ENCODE results near the gene CA6.
"Not testable (repeated sequence)": the region's sequence is repeated elsewhere in the genome, so short reads cannot be mapped to it uniquely, and the experiment has no call there.

Gene CA6

DNA sequence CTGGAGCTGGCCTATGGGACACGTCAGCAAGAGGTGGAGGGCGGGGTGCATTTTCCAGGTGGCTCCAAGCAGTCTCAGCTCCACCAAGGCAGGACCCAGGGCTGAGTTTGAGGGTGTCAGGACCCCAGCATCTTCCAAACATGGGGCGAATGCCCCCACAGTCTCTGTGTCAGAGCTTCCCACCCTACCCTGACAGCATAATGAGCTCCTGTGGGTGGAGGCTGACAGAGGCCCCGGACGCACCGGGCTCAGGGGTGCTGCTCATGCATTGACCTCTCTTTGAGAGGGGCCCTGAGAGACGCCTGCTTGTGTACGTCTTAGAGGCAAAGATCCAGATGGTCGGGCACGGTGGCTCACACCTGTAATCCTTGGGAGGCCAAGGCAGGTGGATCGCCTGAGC lies 43.4 kb downstream of the CA6 start:
- H3K4me3 Mint-ChIP-seq, result no peak overlapping the region
- H3K27ac Mint-ChIP-seq, result no peak overlapping the region
- peaks cover 8% of the 10 kb centered on the region for H3K27me3 Mint-ChIP-seq
- no peaks in the 10 kb centered on the region for H3K36me3 Mint-ChIP-seq (ENCODE audit: low read depth)
- H3K4me1 Mint-ChIP-seq (ENCODE audit: low read depth), result no peaks in the 10 kb centered on the region
- intact Hi-C loops (cut with micrococcal nuclease), result no loop called here
- no peaks in the 10 kb centered on the region for H3K9me3 Mint-ChIP-seq

DNA sequence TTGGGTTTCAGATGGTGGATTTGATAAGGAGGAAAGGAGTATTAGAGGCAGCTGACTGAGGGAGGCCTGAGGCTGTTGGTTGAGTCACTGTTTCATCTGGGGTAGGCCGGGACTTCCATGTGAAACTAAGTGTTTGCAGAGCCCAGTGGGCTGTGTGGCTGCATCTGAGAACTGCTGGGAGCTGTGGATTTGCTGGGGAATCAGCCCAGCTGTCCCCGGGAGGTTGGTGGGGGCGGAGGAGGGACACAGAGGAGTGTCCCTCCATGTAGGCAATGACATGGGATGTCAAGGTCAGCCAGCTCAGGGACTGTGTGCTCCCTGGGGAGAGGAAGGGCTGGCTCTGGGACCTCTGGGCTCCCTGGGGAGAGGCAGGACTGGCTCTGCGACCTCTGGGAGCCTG lies 44.2 kb downstream of the CA6 start:
- no peak overlapping the region for H3K27ac Mint-ChIP-seq
- H3K4me1 Mint-ChIP-seq (ENCODE audit: low read depth), result no peaks in the 10 kb centered on the region
- peaks cover 8% of the 10 kb centered on the region for H3K27me3 Mint-ChIP-seq
- intact Hi-C loops (cut with micrococcal nuclease), result no loop called here
- no peak overlapping the region for H3K4me3 Mint-ChIP-seq
- no peaks in the 10 kb centered on the region for H3K9me3 Mint-ChIP-seq
- no peaks in the 10 kb centered on the region for H3K36me3 Mint-ChIP-seq (ENCODE audit: low read depth)

DNA sequence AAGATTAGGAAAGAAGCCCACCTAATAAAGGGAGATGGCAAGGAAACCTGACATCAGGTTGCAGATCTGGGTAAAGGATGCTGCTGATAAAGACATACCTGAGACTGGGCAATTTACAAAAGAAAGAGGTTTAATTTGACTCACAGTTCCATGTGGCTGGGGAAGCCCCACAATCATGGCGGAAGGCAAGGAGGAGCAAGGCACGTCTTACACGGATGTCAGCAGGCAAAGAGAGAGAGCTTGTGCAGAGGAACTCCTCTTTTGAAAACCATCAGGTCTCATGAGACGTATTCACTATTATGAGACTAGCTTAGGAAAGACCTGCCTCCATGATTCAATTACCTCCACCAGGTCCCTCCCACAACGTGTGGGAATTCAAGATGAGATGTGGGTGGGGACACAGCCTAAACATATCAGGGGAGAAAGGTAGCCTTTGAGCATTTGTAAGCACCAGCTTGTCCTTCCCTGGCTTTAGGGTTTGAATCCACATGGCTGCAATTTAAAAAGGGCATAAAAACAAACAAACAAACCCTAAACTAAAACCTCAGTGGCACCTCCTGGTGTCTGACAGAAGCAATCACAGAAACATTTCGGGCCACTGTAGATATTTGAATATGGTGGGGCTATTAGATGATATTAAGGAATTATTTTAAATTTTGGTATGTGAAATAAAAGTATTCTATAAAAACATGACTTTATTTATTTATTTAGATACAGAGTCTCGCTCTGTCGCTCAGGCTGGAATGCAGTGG lies 47.4 kb downstream of the CA6 start:
- no peaks in the 10 kb centered on the region for H3K36me3 Mint-ChIP-seq (ENCODE audit: low read depth)
- intact Hi-C loops (cut with micrococcal nuclease), result loop anchor here (2.0 kb wide), 1 partner anchor 74 kb away; no protein-coding TSS in a partner anchor
- no peak overlapping the region for H3K27ac Mint-ChIP-seq
- H3K4me1 Mint-ChIP-seq (ENCODE audit: low read depth), result no peaks in the 10 kb centered on the region
- no peak overlapping the region for H3K4me3 Mint-ChIP-seq
- H3K9me3 Mint-ChIP-seq, result no peaks in the 10 kb centered on the region
- H3K27me3 Mint-ChIP-seq, result peaks cover 4% of the 10 kb centered on the region

DNA sequence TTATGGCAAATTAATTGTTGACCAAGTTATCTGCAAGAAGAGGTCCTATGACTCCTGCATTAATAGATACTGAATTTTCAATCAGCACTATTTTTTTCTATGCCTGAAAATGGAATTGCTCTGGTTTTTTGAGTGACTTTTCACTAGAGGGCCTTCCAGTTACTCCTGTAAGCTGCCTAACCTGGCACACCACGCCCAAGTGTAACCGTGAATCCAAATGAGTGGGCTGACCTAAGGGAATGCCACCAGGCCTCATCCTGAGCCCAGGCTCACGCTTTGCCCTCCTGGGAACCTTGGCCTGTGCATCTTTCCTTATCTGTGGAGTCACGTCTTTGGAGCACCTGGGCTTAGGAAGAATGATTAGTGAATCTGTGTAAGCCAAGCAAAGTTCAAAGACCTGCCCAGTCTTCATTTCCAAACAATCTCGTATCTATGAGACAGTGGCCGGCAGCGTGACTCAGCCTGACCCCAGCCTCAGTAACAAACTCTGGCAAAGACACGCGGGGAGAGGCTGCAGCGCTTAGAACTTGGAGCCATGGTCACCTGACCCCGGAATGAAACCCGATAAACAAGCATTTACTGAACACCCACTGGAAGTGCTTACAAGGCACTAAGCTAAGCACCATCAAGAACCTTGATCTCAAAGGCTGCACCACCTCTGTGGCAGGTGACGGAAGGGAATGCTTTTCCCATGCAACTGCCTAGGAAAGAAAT lies 48.5 kb downstream of the CA6 start:
- intact Hi-C loops (cut with micrococcal nuclease), result loop anchor here (2.0 kb wide), 1 partner anchor 75 kb away; no protein-coding TSS in a partner anchor
- H3K4me3 Mint-ChIP-seq; H3K36me3 Mint-ChIP-seq (ENCODE audit: low read depth): not testable (repeated sequence)

DNA sequence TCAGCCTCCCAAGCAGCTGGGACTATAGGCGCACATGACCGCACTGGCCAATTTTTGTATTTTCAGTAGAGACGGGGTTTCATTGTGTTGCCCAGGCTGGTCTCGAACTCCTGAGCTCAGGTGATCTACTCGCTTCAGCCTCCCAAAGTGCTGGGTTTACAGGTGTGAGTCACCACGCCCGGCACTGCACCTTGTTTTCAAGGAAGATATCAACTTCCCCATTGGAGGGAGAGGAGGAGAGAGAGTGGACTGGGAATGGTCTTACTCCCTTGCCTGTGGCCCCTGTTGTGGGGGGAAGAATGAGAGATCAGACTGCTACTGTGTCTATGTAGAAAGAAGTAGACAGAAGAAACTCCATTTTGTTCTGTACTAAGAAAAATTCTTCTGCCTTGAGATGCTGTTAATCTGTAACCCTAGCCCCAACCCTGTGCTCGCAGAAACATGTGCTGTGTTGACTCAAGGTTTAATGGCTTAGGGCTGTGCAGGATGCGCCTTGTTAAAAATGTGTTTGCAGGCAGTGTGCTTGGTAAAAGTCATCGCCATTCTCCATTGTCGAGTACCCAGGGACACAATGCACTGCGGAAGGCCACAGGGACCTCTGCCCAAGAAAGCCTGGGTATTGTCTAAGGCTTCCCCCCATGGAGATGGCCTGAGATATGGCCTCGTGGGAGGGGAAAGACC lies 56.0 kb downstream of the CA6 start:
- H3K27ac Mint-ChIP-seq; H3K36me3 Mint-ChIP-seq (ENCODE audit: low read depth); H3K9me3 Mint-ChIP-seq; intact Hi-C loops (cut with micrococcal nuclease); H3K4me3 Mint-ChIP-seq: not testable (repeated sequence)
- peaks cover 11% of the 10 kb centered on the region for H3K27me3 Mint-ChIP-seq
- peaks cover 20% of the 10 kb centered on the region for H3K4me1 Mint-ChIP-seq (ENCODE audit: low read depth)

More for the DNA sequence above, 48.5 kb downstream of the CA6 start:
- not testable (repeated sequence) for H3K27ac Mint-ChIP-seq; H3K9me3 Mint-ChIP-seq; H3K27me3 Mint-ChIP-seq; H3K4me1 Mint-ChIP-seq (ENCODE audit: low read depth)

DNA sequence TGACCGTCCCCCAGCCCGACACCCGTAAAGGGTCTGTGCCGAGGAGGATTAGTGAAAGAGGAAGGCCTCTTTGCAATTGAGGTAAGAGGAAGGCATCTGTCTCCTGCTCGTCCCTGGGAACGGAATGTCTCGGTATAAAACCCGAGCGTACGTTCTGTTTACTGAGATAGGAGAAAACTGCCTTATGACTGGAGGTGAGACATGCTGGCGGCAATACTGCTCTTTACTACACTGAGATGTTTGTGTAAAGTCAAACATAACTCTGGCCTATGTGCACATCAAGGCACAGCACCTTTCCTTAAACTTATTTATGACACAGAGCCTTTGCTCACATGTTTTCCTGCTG lies 56.5 kb downstream of the CA6 start:
- H3K4me1 Mint-ChIP-seq (ENCODE audit: low read depth), result peaks cover 26% of the 10 kb centered on the region
- peaks cover 12% of the 10 kb centered on the region for H3K27me3 Mint-ChIP-seq
- H3K9me3 Mint-ChIP-seq; H3K36me3 Mint-ChIP-seq (ENCODE audit: low read depth); H3K4me3 Mint-ChIP-seq; intact Hi-C loops (cut with micrococcal nuclease); H3K27ac Mint-ChIP-seq: not testable (repeated sequence)

DNA sequence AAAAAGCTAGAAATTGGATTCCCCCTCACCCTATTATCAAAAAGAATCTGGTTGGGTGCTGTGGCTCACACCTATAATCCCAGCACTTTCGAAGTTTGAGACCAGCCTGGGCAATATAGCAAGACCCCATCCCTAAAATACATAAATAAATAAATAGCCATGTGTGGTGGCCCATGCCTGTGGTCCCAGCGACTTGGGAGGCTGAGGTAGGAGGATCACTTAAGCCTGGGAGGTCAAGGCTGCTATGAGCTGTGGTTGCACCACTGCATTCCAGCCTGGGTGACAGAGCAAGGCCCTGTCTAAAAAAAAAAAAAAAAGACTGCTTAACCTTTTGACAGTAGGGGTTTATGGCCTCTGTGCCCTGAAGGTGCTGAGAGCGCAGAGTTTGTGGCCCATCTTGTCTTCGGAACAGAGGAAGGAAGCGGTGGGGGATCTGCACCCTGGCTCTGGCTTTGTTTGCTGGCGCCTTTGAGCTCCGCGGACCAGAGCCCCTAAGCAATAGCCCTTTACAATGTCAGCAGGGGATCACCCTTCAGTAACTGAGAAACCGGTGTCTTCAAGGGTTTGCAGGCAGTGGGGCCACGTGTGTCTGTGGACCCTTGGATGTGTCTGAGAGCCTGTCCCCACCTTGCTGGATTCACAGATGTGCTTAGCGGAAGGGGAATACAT lies 58.5 kb downstream of the CA6 start:
- Mint-ChIP-seq H3K4me3 (no peak overlapping the region), H3K9me3 (no peaks in the 10 kb centered on the region), H3K27me3 (peaks cover 14% of the 10 kb centered on the region), H3K4me1 (ENCODE audit: low read depth) (peaks cover 43% of the 10 kb centered on the region), H3K36me3 (ENCODE audit: low read depth) (no peaks in the 10 kb centered on the region), H3K27ac (no peak overlapping the region)
- intact Hi-C loops (cut with micrococcal nuclease), result no loop called here

DNA sequence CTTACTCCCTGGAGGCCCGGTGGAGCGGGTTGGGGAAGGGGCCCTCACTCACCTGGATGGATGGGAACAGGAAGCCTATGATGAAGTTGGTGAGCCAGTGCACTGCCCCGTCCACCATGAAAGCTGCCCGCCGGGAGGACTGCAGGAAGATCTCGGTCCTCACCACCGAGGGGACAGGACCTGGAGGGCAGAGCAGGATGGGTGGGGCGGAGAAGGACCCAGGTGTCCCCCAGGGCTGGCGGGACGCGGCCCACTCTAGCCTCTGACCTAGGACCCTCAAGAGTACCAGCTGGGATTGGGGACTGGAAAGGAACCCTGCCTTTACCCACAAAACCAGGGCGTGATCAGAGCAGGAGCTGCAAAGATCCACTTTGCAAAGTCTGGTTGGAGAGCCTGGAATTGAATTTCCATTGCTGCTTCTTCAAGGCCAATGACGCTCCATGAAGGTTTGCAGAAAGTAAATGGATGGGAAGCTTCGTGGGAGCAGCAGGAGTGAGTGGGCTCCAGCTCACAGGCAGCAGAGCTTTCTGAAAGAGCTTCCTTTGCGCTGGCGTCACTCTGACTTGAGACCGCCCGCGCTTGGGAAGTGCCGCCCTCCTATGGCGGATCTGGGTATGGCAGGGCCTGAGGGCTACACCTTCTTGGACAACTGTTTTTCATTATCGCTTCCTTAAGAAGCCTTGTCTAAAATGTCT lies 59.2 kb downstream of the CA6 start:
- peaks cover 14% of the 10 kb centered on the region for H3K27me3 Mint-ChIP-seq
- peaks cover 46% of the 10 kb centered on the region for H3K4me1 Mint-ChIP-seq (ENCODE audit: low read depth)
- H3K9me3 Mint-ChIP-seq, result no peaks in the 10 kb centered on the region
- H3K36me3 Mint-ChIP-seq (ENCODE audit: low read depth), result no peaks in the 10 kb centered on the region
- intact Hi-C loops (cut with micrococcal nuclease), result loop anchor here (5.0 kb wide), 2 partner anchors 62 to 88 kb away; partner anchors contain the start of gene SLC2A5
- no peak overlapping the region for H3K27ac Mint-ChIP-seq
- H3K4me3 Mint-ChIP-seq, result no peak overlapping the region

DNA sequence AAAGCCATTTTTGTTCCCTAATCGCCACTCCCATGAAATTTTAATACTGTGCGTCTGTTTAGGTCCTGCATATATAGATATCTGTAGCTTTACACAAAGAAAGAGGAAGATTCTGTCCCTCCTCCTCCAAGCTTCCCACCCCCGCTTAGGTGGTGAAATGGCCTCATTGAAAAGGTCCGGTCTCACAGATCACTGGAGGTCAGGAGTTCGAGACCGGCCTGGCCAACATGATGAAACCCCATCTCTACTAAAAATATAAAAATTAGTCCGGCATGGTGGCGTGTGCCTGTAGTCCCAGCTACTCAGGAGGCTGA lies 59.7 kb downstream of the CA6 start:
- H3K36me3 Mint-ChIP-seq (ENCODE audit: low read depth), result no peaks in the 10 kb centered on the region
- no peak overlapping the region for H3K27ac Mint-ChIP-seq
- H3K4me1 Mint-ChIP-seq (ENCODE audit: low read depth), result peaks cover 51% of the 10 kb centered on the region
- no peak overlapping the region for H3K4me3 Mint-ChIP-seq
- peaks cover 14% of the 10 kb centered on the region for H3K27me3 Mint-ChIP-seq
- intact Hi-C loops (cut with micrococcal nuclease), result loop anchor here (5.0 kb wide), 2 partner anchors 62 to 88 kb away; partner anchors contain the start of gene SLC2A5
- no peaks in the 10 kb centered on the region for H3K9me3 Mint-ChIP-seq

DNA sequence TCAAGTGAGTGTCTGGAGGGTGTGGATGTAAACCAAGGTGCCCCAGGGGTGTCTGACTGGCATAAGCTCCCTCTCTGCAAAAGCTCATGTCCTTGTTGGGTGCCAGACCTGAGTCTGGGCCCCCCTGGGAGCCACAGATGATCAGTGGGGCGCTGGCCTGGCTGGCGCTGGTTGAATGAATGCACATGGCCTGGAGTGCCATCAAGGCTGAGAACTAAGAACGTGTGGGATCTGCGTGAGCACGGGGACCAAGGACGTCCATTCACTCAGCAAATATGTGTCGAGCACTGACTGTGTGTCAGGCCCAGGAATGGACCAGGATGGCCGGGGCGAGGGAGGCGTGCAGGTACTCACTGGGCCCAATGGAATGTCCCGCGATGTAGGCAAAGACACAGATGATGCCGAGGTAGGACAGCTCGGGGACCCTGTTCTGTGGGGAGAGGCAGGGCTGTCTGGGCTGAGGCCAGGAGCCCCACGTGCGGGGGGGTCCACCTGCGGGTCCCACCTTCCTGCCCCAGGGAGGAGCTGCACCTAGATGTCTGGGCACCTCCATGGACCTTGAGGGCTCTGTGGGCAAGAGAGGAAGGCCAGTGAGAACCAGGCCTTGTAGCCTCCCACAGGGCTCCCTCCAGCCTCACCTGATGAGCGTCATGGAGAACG lies 61.4 kb downstream of the CA6 start:
- Mint-ChIP-seq H3K27ac (peak overlapping the region; percentile 74), H3K36me3 (ENCODE audit: low read depth) (no peaks in the 10 kb centered on the region), H3K4me3 (no peak overlapping the region), H3K27me3 (peaks cover 18% of the 10 kb centered on the region), H3K4me1 (ENCODE audit: low read depth) (peaks cover 68% of the 10 kb centered on the region), H3K9me3 (no peaks in the 10 kb centered on the region)
- intact Hi-C loops (cut with micrococcal nuclease), result loop anchor here (5.0 kb wide), 2 partner anchors 60 to 90 kb away; partner anchors contain the start of gene SLC2A5

DNA sequence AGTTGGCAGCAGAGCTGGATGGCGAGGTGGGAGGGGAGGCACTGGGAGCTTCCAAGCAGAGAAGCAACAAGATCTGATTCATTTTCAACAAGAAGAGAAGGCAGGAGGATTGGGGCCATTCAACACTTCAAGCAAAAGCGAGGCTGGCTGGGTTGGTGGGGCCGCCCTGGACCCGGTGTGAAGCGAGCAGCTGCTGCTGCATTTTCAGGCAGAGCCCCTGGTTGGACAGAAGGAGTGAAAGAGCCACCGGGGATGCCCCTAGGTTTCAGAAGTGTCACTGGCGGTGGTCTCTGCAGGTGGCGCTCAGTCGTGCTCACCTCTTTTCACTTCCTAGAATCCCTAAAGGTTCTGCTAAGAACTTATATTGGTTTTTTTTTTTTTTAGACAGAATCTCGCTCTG lies 62.6 kb downstream of the CA6 start:
- H3K4me1 Mint-ChIP-seq (ENCODE audit: low read depth), result peaks cover 72% of the 10 kb centered on the region
- H3K36me3 Mint-ChIP-seq (ENCODE audit: low read depth), result no peaks in the 10 kb centered on the region
- H3K27me3 Mint-ChIP-seq, result peaks cover 14% of the 10 kb centered on the region
- H3K9me3 Mint-ChIP-seq, result no peaks in the 10 kb centered on the region
- intact Hi-C loops (cut with micrococcal nuclease), result loop anchor here (5.0 kb wide), 2 partner anchors 59 to 91 kb away; partner anchors contain the start of gene SLC2A5
- H3K27ac Mint-ChIP-seq, result peak overlapping the region; percentile 74
- H3K4me3 Mint-ChIP-seq, result peak overlapping the region; percentile 7

DNA sequence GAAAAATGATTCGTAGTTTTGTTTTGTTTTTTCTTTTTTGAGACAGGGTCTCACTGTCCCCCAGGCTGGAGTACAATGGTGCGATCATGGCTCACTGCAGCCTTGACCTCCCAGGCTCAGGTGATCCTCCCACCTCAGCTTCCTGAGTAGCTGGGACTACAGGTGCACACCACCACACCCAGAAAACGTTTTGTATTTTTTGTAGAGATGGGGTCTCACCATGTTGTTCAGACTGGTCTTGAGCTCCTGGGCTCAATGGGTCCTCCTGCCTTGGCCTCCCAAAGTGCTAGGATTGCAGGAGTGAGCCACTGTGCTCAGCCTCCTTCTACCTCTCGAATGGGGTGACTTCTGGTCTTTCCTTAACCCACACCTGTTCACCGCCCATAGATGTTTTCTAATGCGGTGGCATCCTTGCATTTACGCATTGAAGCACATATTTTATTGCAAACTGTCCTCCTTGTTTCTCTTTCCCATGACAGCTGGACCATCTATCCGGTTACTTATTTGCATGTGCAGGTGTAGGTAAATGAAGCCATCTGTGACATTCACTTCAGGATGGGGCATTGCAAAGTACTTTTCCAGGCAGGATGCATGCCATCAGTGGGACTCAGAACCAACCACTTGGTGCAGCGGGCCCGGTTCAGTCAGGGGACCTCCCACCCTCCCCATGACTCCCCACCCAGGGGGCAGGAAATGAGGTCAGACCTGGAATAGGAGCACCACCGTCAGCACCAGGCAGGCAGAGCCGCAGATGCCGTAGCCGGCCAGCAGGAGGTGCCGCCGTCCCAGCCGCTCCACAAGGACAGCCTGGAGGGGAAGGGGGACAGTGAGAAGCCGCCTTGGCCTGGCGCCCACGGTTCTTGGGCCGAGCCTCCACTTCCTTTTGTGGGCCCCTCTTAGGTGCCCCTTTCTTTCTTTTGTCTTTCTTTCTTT lies 64.0 kb downstream of the CA6 start:
- H3K9me3 Mint-ChIP-seq, result no peaks in the 10 kb centered on the region
- intact Hi-C loops (cut with micrococcal nuclease), result loop anchor here (1.0 to 5.0 kb wide), 3 partner anchors 58 to 92 kb away; partner anchors contain the start of gene SLC2A5
- H3K4me3 Mint-ChIP-seq, result no peak overlapping the region
- H3K36me3 Mint-ChIP-seq (ENCODE audit: low read depth), result no peaks in the 10 kb centered on the region
- H3K4me1 Mint-ChIP-seq (ENCODE audit: low read depth), result peaks cover 67% of the 10 kb centered on the region
- no peak overlapping the region for H3K27ac Mint-ChIP-seq
- H3K27me3 Mint-ChIP-seq, result peaks cover 12% of the 10 kb centered on the region
